ENCODE data around the gene ADNP.

Gene ADNP

DNA sequence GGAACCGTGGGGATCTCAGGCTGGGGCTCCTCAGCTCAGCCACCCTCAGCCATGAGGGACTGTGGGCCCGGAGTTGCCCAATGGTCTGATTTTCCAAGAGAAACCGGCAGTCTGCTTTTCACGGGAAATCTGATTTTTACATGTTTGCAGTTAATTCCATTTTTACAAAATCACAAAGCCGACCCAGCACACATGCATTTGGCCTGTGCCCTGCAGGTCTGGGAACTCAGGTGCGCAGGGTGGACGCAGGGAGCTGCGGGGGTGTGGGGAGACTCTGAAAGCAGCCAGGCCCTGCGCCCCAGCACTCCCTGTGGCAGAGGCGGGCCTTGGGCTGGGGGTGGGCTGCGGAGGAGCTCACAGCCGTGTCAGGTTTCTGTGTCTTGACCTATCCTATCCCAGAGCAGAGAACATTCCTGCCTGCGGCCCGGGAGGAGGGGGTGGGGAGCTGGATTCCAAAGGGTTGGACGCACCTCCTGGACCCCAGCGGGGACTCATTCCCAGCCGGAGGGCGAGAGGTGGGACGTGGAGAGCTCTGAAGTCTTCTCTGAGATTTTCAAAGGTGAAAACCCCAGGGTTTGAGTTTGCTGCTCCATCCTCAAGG is 60.6 kb downstream of the ADNP start:
- DNase-seq: peak; percentile 79

DNA sequence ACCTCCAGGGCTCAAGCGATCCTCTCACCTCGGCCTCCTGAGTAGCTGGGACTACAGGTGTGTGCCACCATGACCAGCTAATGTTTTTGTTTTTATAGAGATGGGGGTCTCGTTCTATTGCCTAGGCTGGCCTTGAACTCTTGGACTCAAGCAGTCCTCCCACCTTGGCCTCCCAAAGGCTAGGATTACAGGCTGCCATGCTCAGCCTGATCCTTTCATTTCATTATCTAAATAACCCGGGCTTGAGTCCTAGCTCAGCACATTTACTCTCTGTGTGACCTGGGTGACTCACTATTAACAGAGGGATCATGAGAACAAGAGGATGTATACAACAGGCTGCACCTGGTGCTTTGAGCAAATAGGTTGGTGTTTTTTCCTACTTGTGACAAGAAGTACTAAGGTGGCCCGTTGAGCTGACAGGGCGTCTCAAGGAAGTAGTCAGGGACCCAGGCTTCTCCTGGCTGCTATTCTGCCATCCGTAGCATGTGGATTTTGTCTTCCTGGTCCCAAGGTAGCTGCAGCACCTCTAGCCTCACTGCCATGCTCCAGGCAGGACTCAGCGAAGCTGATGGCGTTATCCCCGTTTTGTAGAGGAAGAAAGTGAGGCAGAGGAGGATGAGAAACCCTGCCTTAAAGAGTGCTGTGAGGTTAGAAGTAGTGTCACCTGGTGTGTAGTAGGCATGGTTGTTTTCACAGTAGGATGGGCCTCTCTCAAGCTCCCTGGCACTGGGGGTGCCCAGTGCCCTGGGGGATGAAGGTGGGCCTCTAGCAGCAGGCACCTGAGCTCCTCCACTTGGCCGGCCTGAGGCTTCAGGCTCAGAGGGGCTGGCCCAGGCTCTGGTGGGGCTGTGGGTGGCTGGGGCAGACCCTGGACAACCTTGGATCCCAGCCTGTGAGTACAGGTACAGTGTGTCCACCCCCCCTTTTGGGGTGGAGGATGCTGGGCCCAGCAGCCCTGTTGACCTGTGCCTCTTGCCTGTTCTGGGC is 62.4 kb downstream of the ADNP start:
- DNase-seq: no peak

DNA sequence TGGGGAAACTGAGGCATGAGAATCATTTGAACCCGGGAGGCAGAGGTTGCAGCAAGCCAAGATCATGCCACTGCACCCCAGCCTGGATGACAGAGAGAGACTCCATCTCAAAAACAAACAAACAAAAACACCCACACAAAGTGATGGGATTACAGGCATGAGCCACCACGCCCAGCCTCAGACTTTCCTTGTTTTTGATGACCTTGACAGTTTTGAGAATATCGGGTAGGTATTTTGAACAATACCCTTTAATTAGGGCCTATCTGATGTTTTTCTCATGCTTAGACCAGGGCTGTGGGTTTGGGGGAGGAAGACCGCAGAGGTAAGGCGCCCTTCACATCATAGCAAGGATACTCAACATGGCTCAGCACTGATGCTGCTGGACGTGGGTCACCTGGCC is 63.4 kb downstream of the ADNP start:
- DNase-seq: no peak

DNA sequence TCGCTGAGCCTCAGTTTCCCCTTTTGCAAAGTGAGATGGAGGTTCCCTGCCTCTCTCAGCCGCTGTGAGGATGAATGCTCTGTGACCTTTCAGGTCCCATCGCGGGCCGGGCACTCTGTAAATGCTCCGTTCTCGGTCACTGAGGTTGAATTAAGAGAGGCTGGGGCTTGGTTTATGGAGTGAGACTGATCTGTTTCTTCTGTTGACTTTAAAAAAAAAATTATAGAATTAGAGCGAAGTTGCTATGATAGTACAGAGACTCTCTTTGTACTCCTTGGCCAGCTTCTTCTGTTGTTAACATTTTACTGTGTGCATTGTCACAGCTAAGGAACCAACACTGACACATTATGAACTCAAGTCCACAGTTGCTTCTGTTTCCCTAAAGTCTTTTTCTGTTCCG is 64.4 kb downstream of the ADNP start:
- DNase-seq: no peak

GRCh38 chr20:50866036-50866685 is 65.1 kb downstream of the ADNP start:
- DNase-seq: no peak

DNA sequence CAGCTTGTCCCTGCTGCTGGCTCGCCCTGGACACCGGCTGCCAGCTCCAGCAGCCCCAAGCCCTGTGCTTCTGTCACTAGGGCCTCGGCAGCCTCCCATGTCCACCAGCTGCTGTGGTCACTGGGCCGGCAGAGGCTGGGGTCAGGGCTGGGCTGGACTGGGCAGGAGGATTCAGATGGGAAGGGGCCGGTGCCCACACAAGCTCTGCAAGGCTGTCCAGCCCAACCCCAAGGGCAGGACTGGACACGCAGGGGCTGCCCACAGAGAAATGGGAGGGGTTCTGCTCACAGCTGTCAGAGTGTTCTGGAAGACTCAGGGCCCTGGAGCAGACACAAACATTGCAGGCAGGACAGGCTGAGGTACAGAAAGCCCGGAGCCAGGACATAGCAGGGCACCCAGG is 65.6 kb downstream of the ADNP start:
- no peak for DNase-seq

DNA sequence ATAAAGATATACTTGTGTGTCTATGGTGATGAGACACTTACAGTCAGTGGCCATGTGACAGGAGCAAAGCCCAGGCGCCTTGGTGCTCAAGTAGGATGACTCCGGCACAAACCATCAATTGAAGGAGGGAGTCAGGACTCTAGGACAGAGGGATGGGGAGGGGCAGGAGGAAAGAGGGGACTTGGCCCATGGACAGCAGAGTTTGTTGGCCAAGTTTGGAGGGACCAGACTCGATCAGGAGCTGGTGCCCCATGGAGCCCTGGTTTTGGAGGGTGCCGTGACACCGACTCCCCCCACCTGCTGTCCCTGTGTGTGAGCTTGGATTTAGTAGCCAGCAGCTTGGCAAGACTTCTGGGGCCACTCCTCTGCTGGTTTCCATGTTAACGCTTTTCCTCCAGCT is 66.1 kb downstream of the ADNP start:
- no peak for DNase-seq

DNA sequence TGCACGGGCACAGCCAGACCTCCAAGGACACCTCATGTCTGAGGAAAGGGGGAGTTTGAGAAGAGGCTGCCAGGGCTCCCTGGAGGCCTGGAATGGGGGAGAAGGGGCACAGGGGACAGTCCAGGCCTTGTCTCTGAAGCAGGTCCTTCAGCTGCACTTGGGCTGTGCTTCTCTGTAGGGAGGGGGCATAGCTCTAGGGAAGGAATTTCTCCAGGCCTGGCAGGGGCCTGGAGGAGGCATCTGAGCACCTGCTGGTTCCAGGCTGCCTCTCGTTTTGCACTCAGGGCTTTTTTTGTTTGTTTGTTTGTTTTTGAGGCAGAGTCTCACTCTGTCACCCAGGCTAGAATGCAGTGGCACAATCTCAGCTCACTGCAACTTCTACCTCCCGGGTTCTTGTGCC is 68.7 kb downstream of the ADNP start:
- DNase-seq: no peak

GRCh38 chr20:50861012-50861411 is 70.2 kb downstream of the ADNP start:
- DNase-seq: no peak

GRCh38 chr20:50859161-50859560 is 72.1 kb downstream of the ADNP start:
- DNase-seq: no peak

- DNase-seq: no peak
Observed at GRCh38 chr20:50858525-50858924, 72.7 kb downstream of the ADNP start.

DNA sequence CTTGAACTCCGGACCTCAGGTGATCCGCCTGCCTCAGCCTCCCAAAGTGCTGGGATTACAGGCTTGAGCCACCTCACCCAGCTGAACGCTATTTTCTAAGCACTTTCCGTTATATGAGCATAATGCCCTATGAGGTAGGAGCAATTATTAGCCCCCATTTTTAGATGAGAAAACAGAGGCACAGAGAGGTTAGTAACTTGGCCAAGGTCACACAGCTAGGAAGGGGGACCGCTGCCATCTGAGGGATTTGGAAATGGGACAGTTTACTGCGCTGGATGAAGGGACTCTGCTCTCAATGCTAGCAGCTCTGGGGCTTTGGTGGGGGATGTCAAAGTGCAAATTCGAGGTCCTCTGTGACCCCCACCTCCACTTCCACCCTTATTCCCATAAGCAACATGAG is 73.9 kb downstream of the ADNP start:
- DNase-seq: no peak

GRCh38 chr20:50856475-50857041 is 74.7 kb downstream of the ADNP start:
- DNase-seq: no peak

DNA sequence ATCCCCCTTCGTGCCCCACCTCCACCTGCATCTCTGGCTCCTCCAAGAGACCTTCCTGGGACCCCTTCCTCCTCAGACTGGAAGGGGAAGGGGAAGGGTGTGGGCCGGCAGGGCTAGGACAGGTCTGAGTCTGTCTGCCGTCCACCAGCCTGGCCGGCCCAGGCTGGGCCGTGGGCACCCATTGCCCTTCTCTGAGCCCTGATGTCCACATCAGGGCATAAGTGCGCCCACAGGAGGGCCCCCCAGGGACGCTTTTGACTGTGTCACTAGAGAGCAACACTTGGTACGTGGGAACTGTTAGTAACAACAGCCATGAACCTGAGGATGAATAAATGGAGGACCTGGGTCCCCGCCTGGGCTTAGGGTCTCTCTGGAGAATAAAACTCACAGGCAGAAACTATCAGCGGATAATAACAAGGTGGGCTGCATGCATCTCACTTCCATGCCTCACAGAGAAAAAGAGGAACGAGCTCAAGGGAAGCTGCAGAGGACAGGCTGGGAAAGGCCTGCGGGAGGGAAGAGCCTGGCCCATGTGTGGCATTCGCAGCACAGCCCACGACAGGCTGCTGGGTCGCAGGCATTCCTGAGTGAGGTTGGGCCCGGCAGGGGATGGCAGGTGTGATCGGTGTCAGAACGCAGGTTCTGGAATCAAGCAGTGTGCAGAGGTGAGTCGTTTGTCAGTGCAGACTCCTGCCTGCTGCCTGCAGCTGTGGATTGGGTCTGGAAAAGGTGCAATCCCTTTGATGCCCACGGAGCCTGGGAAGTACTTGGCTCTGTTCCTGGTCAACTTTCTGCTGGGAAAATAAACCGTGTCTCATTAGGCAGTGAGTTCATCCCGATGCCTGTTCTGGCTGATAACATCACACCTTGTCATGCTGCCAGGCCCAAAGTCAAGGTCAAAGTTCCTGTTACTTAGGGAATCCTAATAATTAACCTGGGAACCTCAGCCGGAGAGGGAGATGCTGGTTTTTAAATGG is 75.5 kb downstream of the ADNP start:
- DNase-seq: no peak

DNA sequence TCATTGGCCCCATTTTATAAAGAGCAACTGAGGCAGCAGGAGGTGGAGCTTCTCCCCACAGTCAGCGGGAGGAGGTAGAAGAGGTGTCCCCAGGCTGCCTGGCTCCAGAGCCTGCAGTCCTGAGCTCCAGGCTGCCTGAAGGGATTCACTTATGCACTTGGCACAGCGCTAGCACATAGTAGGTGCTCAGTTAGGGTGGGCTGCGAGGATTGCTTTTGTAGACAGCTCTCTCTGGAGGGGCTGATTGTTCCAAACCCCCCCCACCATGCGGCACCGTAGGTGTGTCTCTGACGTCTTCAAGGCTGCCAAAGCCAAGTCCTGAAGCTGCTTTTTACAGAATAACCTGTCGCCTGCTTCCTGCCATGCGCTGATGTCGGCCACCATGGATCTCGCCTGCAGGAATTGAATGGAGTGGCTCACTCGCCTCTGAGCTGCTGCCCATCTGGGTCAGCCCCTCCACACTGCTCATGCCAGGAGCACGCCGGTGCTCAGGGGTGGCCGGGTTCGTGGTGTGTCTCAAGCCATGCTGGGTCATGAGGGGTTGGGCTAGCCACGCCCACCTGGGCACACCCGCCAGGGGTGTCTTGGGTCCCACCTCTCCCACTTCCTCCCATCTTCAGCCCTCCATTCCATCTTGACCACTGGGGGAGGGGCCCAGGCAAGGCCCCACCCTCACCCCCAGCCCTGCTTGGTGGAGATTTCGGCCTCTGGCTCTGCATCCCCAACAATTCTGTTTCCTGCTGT is 76.6 kb downstream of the ADNP start:
- DNase-seq: no peak

GRCh38 chr20:50852085-50852484 is 79.2 kb downstream of the ADNP start:
- DNase-seq: no peak

GRCh38 chr20:50850721-50851286 is 80.4 kb downstream of the ADNP start:
- no peak for DNase-seq

GRCh38 chr20:50848846-50849673 is 82.2 kb downstream of the ADNP start:
- no peak for DNase-seq

DNA sequence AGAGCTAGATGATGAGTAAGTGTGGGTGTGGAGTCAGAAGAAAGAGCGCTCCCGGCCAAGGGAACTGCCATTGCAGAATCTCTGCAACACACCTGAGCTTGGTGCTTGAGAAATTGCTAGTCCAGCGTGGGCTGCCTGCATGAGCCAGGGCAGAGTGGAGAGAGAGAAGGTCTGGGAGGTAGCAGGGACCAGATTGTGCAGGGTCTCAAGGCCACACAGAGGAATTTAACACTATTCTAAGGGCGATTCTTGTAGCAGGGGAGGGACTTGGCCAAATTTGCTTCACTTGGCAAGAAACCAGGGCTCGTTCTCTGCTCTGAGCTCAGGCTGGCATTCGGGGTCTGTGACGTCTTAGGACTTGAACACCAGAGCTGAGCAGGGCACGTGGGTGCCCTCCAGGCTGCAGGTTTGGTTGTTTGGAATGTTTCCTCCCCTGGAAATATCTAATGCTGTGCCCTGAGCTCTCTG is 82.9 kb downstream of the ADNP start:
- DNase-seq: peak; percentile 34
